Glutamatergic neuron (in vitro differentiated cells): ENCODE results near the gene LZTS3. TPM values are rescaled to one million over a fixed set of nuclear protein-coding genes. Genes with fewer than 3 reads are reported as not detected.

Experiments used
- DNase-seq: peaks from one replicate; pipeline ENCODE4 v3.0.0; 2022
- H3K27ac Mint-ChIP-seq: one replicate; pipeline ENCODE4 v1.8.0; 2020; ENCODE audit warnings: mild to moderate bottlenecking, mixed read lengths, inconsistent platforms; ENCODE audit not compliant: unreplicated experiment
- H3K27me3 Mint-ChIP-seq: one replicate; pipeline ENCODE4 v1.8.0; 2020; ENCODE audit warnings: mild to moderate bottlenecking, moderate library complexity, mixed read lengths, inconsistent platforms; ENCODE audit not compliant: unreplicated experiment
- H3K36me3 Mint-ChIP-seq: one replicate; pipeline ENCODE4 v1.8.0; 2020; ENCODE audit warnings: mild to moderate bottlenecking, mixed read lengths, inconsistent platforms; ENCODE audit not compliant: unreplicated experiment
- H3K4me1 Mint-ChIP-seq: one replicate; pipeline ENCODE4 v1.8.0; 2020; ENCODE audit warnings: mild to moderate bottlenecking, low read depth, mixed read lengths, inconsistent platforms; ENCODE audit not compliant: unreplicated experiment
- H3K4me3 Mint-ChIP-seq: one replicate; pipeline ENCODE4 v1.8.0; 2020; ENCODE audit warnings: mild to moderate bottlenecking, mixed read lengths, inconsistent platforms; ENCODE audit not compliant: unreplicated experiment
- H3K9me3 Mint-ChIP-seq: one replicate; pipeline ENCODE4 v1.8.0; 2020; ENCODE audit warnings: mild to moderate bottlenecking, moderate library complexity, mixed read lengths, inconsistent platforms; ENCODE audit not compliant: unreplicated experiment
- CTCF ChIP-seq: fragments of 200-600 bp; sonication (generic); IDR thresholded peaks from one replicate; pipeline ENCODE4 v1.5.0; 2021; ENCODE audit not compliant: partially characterized antibody, unreplicated experiment
- total RNA-seq: library from RNA; stranded (reverse); fragmentation: NEBNext Ultra II Directional; extraction: Animal tissue kit (Norgen Biotek cat#: 25700); gene quantifications from one replicate; pipeline ENCODE4 v1.2.1, GENCODE V29; 2021; ENCODE audit not compliant: unreplicated experiment

Gene LZTS3
- total RNA-seq, 1 donor from 2014 or later: 56.8 TPM

GRCh38 chr20:3116341-3116740, 57.0 kb downstream of the LZTS3 start:
- peaks cover 3% of the 10 kb centered on the region for H3K27me3 Mint-ChIP-seq
- H3K27ac Mint-ChIP-seq: no peak overlapping the region
- H3K4me1 Mint-ChIP-seq: peaks cover 9% of the 10 kb centered on the region
- TF ChIP-seq CTCF: no peak
- no peak overlapping the region for H3K4me3 Mint-ChIP-seq
- peaks cover 6% of the 10 kb centered on the region for H3K9me3 Mint-ChIP-seq
- H3K36me3 Mint-ChIP-seq: peaks cover 8% of the 10 kb centered on the region
- DNase-seq: no peak

- no peaks in the 10 kb centered on the region for H3K36me3 Mint-ChIP-seq
- peak; percentile 96 for TF ChIP-seq CTCF
- peaks cover 2% of the 10 kb centered on the region for H3K9me3 Mint-ChIP-seq
- H3K27me3 Mint-ChIP-seq: peaks cover 6% of the 10 kb centered on the region
- H3K4me3 Mint-ChIP-seq: no peak overlapping the region
- peaks cover 10% of the 10 kb centered on the region for H3K4me1 Mint-ChIP-seq
- peak; percentile 52 for DNase-seq
- H3K27ac Mint-ChIP-seq: no peak overlapping the region
Observed at GRCh38 chr20:3115190-3116107, 57.9 kb downstream of the LZTS3 start.

Other genes with a start within 250 kb of the LZTS3 start
- 1.2 TPM for gene GNRH2, start 129.9 kb downstream of the LZTS3 start, total RNA-seq
- 30.0 TPM for gene MRPS26, start 127.5 kb downstream of the LZTS3 start, total RNA-seq
- gene OXT, start 101.9 kb downstream of the LZTS3 start, total RNA-seq: not detected
- not detected for gene AVP, start 88.8 kb downstream of the LZTS3 start, total RNA-seq
- 19.5 TPM for gene FASTKD5, start 13.7 kb downstream of the LZTS3 start, total RNA-seq
- gene UBOX5, start 13.7 kb downstream of the LZTS3 start, total RNA-seq: 8.6 TPM
- 59.3 TPM for gene DDRGK1, start 31.1 kb upstream of the LZTS3 start, total RNA-seq
- gene ITPA, start 35.9 kb upstream of the LZTS3 start, total RNA-seq: 72.1 TPM
- gene SLC4A11, start 65.6 kb upstream of the LZTS3 start, total RNA-seq: 27.2 TPM
- 34.7 TPM for gene DNAAF9, start 234.1 kb upstream of the LZTS3 start, total RNA-seq